Lung microvascular endothelial cell (primary cell): ENCODE measurements around the gene BANK1. TPM values are rescaled to one million over a fixed set of nuclear protein-coding genes. Genes with fewer than 3 reads are reported as not detected.

Source experiments
- DNase-seq, 2 donors: peaks; one replicate each; pipeline versions ENCODE4 v3.0.0 to v3.0.0-alpha.2; 2010; ENCODE audit warnings: low read depth in 2 of 2
- total RNA-seq: library from RNA; depleted of rRNA; stranded (reverse); fragments of >200 nt; gene quantifications from 2 replicates; pipeline ENCODE4 v1.2.1, GENCODE V29; 2014

BANK1 gene
- total RNA-seq, 1 donor from 2014 or later = not detected

GRCh38 chr4:102116121-102116520 lies 325.6 kb downstream of the BANK1 start:
- DNase-seq = no peak

- no peak for DNase-seq
Measured at GRCh38 chr4:102120846-102121245, 330.3 kb downstream of the BANK1 start.
